ENCODE results near the gene RAB14.
A peak's percentile ranks its signal among the peaks of the same experiment; 100 is the strongest.

RAB14 gene

GRCh38 chr9:121196389-121196788 lies 5.3 kb downstream of the RAB14 start:
- H3K4me1 ChIP-seq (ENCODE audit: low read length) = peaks cover 51% of the 10 kb centered on the region
- H3K36me3 ChIP-seq (replicated peaks; ENCODE audit: low read depth, low read length) = peaks cover 3% of the 10 kb centered on the region
- TF ChIP-seq EZH2phosphoT487 (IDR thresholded peaks at IDR 0.05; ENCODE audit: low read depth) (no peak), CTCF (IDR thresholded peaks at IDR 0.05; ENCODE audit: low read depth, low read length) (no peak)
- H3K9ac ChIP-seq (ENCODE audit: low read length) = no peak overlapping the region
- no peak overlapping the region for H3K4me3 ChIP-seq (ENCODE audit: low read length)
- H3K27me3 ChIP-seq (ENCODE audit: low read depth, low read length) = no peaks in the 10 kb centered on the region
- H3K27ac ChIP-seq (ENCODE audit: low read length) = no peak overlapping the region
- H3K9me3 ChIP-seq (ENCODE audit: insufficient read depth, low read length) = no peaks in the 10 kb centered on the region
- peaks cover 92% of the 10 kb centered on the region for H4K20me1 ChIP-seq (ENCODE audit: insufficient read depth, low read length)
- 0 out of 2 replicates have a peak overlapping the region, but pooled peaks have one; percentile 1 for H3K4me2 ChIP-seq (ENCODE audit: low read length)
- no peak overlapping the region for H2AFZ ChIP-seq (ENCODE audit: low read depth, low read length)
- H3K79me2 ChIP-seq (ENCODE audit: low read length) = peaks cover 100% of the 10 kb centered on the region

GRCh38 chr9:121194730-121195129 lies 6.9 kb downstream of the RAB14 start:
- H3K27ac ChIP-seq (ENCODE audit: low read length) = no peak overlapping the region
- peak overlapping the region; percentile 13; the same call in 1 of the 2 replicates for H3K4me2 ChIP-seq (ENCODE audit: low read length)
- peaks cover 90% of the 10 kb centered on the region for H4K20me1 ChIP-seq (ENCODE audit: insufficient read depth, low read length)
- H3K4me3 ChIP-seq (ENCODE audit: low read length) = no peak overlapping the region
- H2AFZ ChIP-seq (ENCODE audit: low read depth, low read length) = no peak overlapping the region
- no peaks in the 10 kb centered on the region for H3K27me3 ChIP-seq (ENCODE audit: low read depth, low read length)
- H3K79me2 ChIP-seq (ENCODE audit: low read length) = peaks cover 99% of the 10 kb centered on the region
- H3K9me3 ChIP-seq (ENCODE audit: insufficient read depth, low read length) = no peaks in the 10 kb centered on the region
- H3K36me3 ChIP-seq (replicated peaks; ENCODE audit: low read depth, low read length) = peaks cover 3% of the 10 kb centered on the region
- H3K9ac ChIP-seq (ENCODE audit: low read length) = no peak overlapping the region
- TF ChIP-seq EZH2phosphoT487 (IDR thresholded peaks at IDR 0.05; ENCODE audit: low read depth) = no peak
- no peak for TF ChIP-seq CTCF (IDR thresholded peaks at IDR 0.05; ENCODE audit: low read depth, low read length)
- H3K4me1 ChIP-seq (ENCODE audit: low read length) = peaks cover 44% of the 10 kb centered on the region

- Histone ChIP-seq H3K36me3 (replicated peaks; ENCODE audit: low read depth, low read length) (peaks cover 7% of the 10 kb centered on the region), H3K4me3 (ENCODE audit: low read length) (no peak overlapping the region), H3K9me3 (ENCODE audit: insufficient read depth, low read length) (no peaks in the 10 kb centered on the region), H3K9ac (ENCODE audit: low read length) (no peak overlapping the region), H3K79me2 (ENCODE audit: low read length) (peaks cover 96% of the 10 kb centered on the region), H3K27ac (ENCODE audit: low read length) (no peak overlapping the region), H3K4me1 (ENCODE audit: low read length) (peaks cover 29% of the 10 kb centered on the region), H3K27me3 (ENCODE audit: low read depth, low read length) (no peaks in the 10 kb centered on the region), H2AFZ (ENCODE audit: low read depth, low read length) (no peak overlapping the region), H4K20me1 (ENCODE audit: insufficient read depth, low read length) (peaks cover 74% of the 10 kb centered on the region), H3K4me2 (ENCODE audit: low read length) (no peak overlapping the region)
- TF ChIP-seq CTCF (IDR thresholded peaks at IDR 0.05; ENCODE audit: low read depth, low read length) (no peak), EZH2phosphoT487 (IDR thresholded peaks at IDR 0.05; ENCODE audit: low read depth) (no peak)
These were observed 8.6 kb downstream of the RAB14 start for GRCh38 chr9:121192959-121193640.

- no peaks in the 10 kb centered on the region for H3K9me3 ChIP-seq (ENCODE audit: insufficient read depth, low read length)
- H3K36me3 ChIP-seq (replicated peaks; ENCODE audit: low read depth, low read length) = peaks cover 9% of the 10 kb centered on the region
- H3K4me1 ChIP-seq (ENCODE audit: low read length) = peaks cover 26% of the 10 kb centered on the region
- TF ChIP-seq CTCF (IDR thresholded peaks at IDR 0.05; ENCODE audit: low read depth, low read length) (no peak), EZH2phosphoT487 (IDR thresholded peaks at IDR 0.05; ENCODE audit: low read depth) (no peak)
- no peak overlapping the region for H3K4me2 ChIP-seq (ENCODE audit: low read length)
- H2AFZ ChIP-seq (ENCODE audit: low read depth, low read length) = no peak overlapping the region
- no peak overlapping the region for H3K9ac ChIP-seq (ENCODE audit: low read length)
- H3K27ac ChIP-seq (ENCODE audit: low read length) = no peak overlapping the region
- H4K20me1 ChIP-seq (ENCODE audit: insufficient read depth, low read length) = peaks cover 68% of the 10 kb centered on the region
- H3K27me3 ChIP-seq (ENCODE audit: low read depth, low read length) = no peaks in the 10 kb centered on the region
- peaks cover 96% of the 10 kb centered on the region for H3K79me2 ChIP-seq (ENCODE audit: low read length)
- no peak overlapping the region for H3K4me3 ChIP-seq (ENCODE audit: low read length)
These were observed 9.2 kb downstream of the RAB14 start for GRCh38 chr9:121192518-121192917.

Data from OCI-LY3 (cell line).